Endothelial cell of umbilical vein (primary cell): ENCODE measurements around the gene EEF1AKMT1. TPM values are rescaled to one million over a fixed set of nuclear protein-coding genes. Genes with fewer than 3 reads are reported as not detected.

ENCODE experiments used
- BruUV-seq: library from RNA; stranded (reverse); fragments of 400-500 nt; replicated peaks from 2 replicates; lab custom pipeline; 2021; lab: Mats Ljungman, UMichigan
- CTCF ChIA-PET: fragments of 300-600, 350-600 bp; sonication (Branson Sonifier 250); formaldehyde crosslinking; loops from one replicate; lab custom pipeline; 2021; ENCODE audit warnings: antibody characterized with exemption, inconsistent platforms; lab: Charles Lee
- POLR2A ChIA-PET: fragments of 300-600, 350-600 bp; sonication (Branson Sonifier 250); formaldehyde crosslinking; loops from one replicate; lab custom pipeline; 2021; ENCODE audit warnings: antibody characterized with exemption, inconsistent platforms; lab: Charles Lee
- DNase-seq: peaks from one replicate; pipeline ENCODE4 v3.0.0-alpha.2; 2011; ENCODE audit warnings: low read depth, low spot score
- FAIRE-seq: peaks from 2 replicates; lab custom pipeline; 2011; peaks lifted over from hg19 to GRCh38; lab: Jason Lieb, UNC
- H2AFZ ChIP-seq: 2 replicates; pipeline ENCODE4 v1.6.0; 2012; ENCODE audit warnings: low read depth, low read length, control low read depth, inconsistent platforms
- H3K27ac ChIP-seq: 2 replicates; pipeline ENCODE4 v1.5.1; 2011; ENCODE audit warnings: low read depth, mild to moderate bottlenecking, control low read depth, low read length, moderate library complexity; ENCODE audit not compliant: insufficient read depth
- H3K27me3 ChIP-seq, 2 experiments: 2 replicates each; pipeline versions ENCODE4 v1.6.0 to v1.6.1; 2011; ENCODE audit warnings: low read length in 2 of 2, mixed read lengths in 1 of 2; ENCODE audit not compliant: control insufficient read depth in 2 of 2, insufficient read depth in 2 of 2
- H3K36me3 ChIP-seq, 2 experiments: 2 replicates in 1 of 2; 3 replicates in 1 of 2; pipeline ENCODE4 v1.5.1; 2011; ENCODE audit warnings: low read length in 2 of 2, mild to moderate bottlenecking in 1 of 2, moderate library complexity in 1 of 2; ENCODE audit not compliant: control insufficient read depth in 2 of 2, insufficient read depth in 2 of 2; ENCODE audit errors: extremely low read depth in 1 of 2
- H3K4me1 ChIP-seq: 3 replicates; pipeline ENCODE4 v1.5.1; 2011; ENCODE audit warnings: mild to moderate bottlenecking, low read length; ENCODE audit not compliant: control insufficient read depth, insufficient read depth; ENCODE audit errors: extremely low read depth
- H3K4me2 ChIP-seq: 2 replicates; pipeline ENCODE4 v1.6.1; 2011; ENCODE audit warnings: low read length, control low read depth, mixed read lengths; ENCODE audit not compliant: insufficient read depth
- H3K4me3 ChIP-seq, 3 experiments: fragments of 200-600 bp in 1 of 3; sonication (generic), shearing (Covaris generic) in 1 of 3; replicated peaks in 1 of 3; 2 replicates each; pipeline ENCODE4 v1.5.1; 2011 to 2016; ENCODE audit warnings: control low read depth in 3 of 3, low read length in 3 of 3, mild to moderate bottlenecking in 2 of 3, inconsistent platforms in 1 of 3, low read depth in 1 of 3, moderate library complexity in 1 of 3; ENCODE audit not compliant: insufficient read depth in 1 of 3
- H3K79me2 ChIP-seq: 2 replicates; pipeline ENCODE4 v1.6.0; 2012; ENCODE audit warnings: low read length, inconsistent platforms; ENCODE audit not compliant: control insufficient read depth, insufficient read depth
- H3K9ac ChIP-seq: replicated peaks from 2 replicates; pipeline ENCODE3; 2011; ENCODE audit warnings: low read length, control low read depth; ENCODE audit not compliant: insufficient read depth; ENCODE audit errors: extremely low read depth
- H3K9me1 ChIP-seq: replicated peaks from 3 replicates; pipeline ENCODE4 v1.6.0; 2011; ENCODE audit warnings: mild to moderate bottlenecking, low read length; ENCODE audit not compliant: control insufficient read depth, insufficient read depth; ENCODE audit errors: extremely low read depth
- H3K9me3 ChIP-seq: replicated peaks from 2 replicates; pipeline ENCODE4 v1.5.1; 2012; ENCODE audit warnings: low read length, inconsistent platforms; ENCODE audit not compliant: control insufficient read depth, insufficient read depth
- H4K20me1 ChIP-seq: replicated peaks from 2 replicates; pipeline ENCODE3; 2011; ENCODE audit warnings: mild to moderate bottlenecking, low read length; ENCODE audit not compliant: control insufficient read depth, insufficient read depth; ENCODE audit errors: extremely low read depth
- EZH2 ChIP-seq: IDR thresholded peaks from 2 replicates; pipeline ENCODE4 v1.6.1; 2012; ENCODE audit warnings: borderline replicate concordance, low read depth, mild to moderate bottlenecking, moderate library complexity, low read length, inconsistent platforms; ENCODE audit not compliant: severe bottlenecking
- FOS ChIP-seq: IDR thresholded peaks from 2 replicates; pipeline ENCODE4 v1.6.1; 2011; ENCODE audit warnings: mild to moderate bottlenecking, low read length, moderate library complexity, borderline replicate concordance; ENCODE audit not compliant: insufficient read depth
- GATA2 ChIP-seq: IDR thresholded peaks from 2 replicates; pipeline ENCODE4 v1.7.0; 2011; ENCODE audit warnings: low read depth, mild to moderate bottlenecking, moderate library complexity, mixed read lengths, low read length; ENCODE audit not compliant: insufficient read length, insufficient read depth
- JUN ChIP-seq: IDR thresholded peaks from 2 replicates; pipeline ENCODE4 v1.6.1; 2011; ENCODE audit warnings: borderline replicate concordance, low read depth; ENCODE audit not compliant: insufficient read length, insufficient read depth
- MYC ChIP-seq: IDR thresholded peaks from one replicate; pipeline ENCODE4 v1.6.1; 2011; ENCODE audit warnings: mild to moderate bottlenecking, low read depth, low read length
- POLR2A ChIP-seq: IDR thresholded peaks from 2 replicates; pipeline ENCODE4 v1.6.1; 2012; ENCODE audit warnings: low read depth, mild to moderate bottlenecking, control low read depth, low read length
- POLR2AphosphoS5 ChIP-seq: IDR thresholded peaks from 2 replicates; pipeline ENCODE4 v1.6.1; 2012; ENCODE audit warnings: low read depth, mild to moderate bottlenecking, control low read depth, low read length, moderate library complexity; ENCODE audit not compliant: insufficient read depth
- dilution Hi-C: fragments of 300-500 bp; cut with MboI; formaldehyde crosslinking; loops from one replicate; pipeline ENCODE4 v1.15.0; 2019; ENCODE audit warnings: low sequenced_read_pairs; ENCODE audit not compliant: extremely low pct_ligation_motif_present
- intact Hi-C: fragments of 100-400 bp; cut with micrococcal nuclease; formaldehyde crosslinking; loops from one replicate; pipeline ENCODE4 v1.10.0; 2022
- polyA plus RNA-seq, 4 experiments: library from polyadenylated mRNA; depleted of rRNA in 3 of 4; stranded (reverse) in 3 of 4; unstranded in 1 of 4; fragments of >200 nt; gene quantifications; 2 replicates each; pipeline versions ENCODE4 v1.2.1 to v1.2.3, GENCODE V29; 2011 to 2012; ENCODE audit warnings: missing spikeins in 1 of 4
- total RNA-seq: library from RNA; stranded (reverse); gene quantifications from 2 replicates; pipeline ENCODE4 v1.2.3, GENCODE V29; 2021
- TF ChIP-seq, protein P1 (sequence below), 2 donors: IDR thresholded peaks; 1 replicate in 1 of 2; 2 replicates in 1 of 2; pipeline ENCODE4 v1.5.1; 2011; ENCODE audit warnings: low read length in 2 of 2, mild to moderate bottlenecking in 2 of 2, moderate library complexity in 2 of 2, control low read depth in 1 of 2, inconsistent platforms in 1 of 2, low read depth in 1 of 2; ENCODE audit not compliant: insufficient read depth in 1 of 2; ENCODE audit errors: extremely low read depth in 1 of 2
- TF ChIP-seq, protein P2 (sequence below): IDR thresholded peaks from 2 replicates; pipeline ENCODE4 v1.6.1; 2011; ENCODE audit not compliant: insufficient read depth, insufficient read length

Gene EEF1AKMT1
- total and polyA plus RNA-seq, 2 donors (not counting 3 experiments of a cell fraction or from before 2014, with no cell fraction given) = 9.0 to 11.1 TPM

DNA sequence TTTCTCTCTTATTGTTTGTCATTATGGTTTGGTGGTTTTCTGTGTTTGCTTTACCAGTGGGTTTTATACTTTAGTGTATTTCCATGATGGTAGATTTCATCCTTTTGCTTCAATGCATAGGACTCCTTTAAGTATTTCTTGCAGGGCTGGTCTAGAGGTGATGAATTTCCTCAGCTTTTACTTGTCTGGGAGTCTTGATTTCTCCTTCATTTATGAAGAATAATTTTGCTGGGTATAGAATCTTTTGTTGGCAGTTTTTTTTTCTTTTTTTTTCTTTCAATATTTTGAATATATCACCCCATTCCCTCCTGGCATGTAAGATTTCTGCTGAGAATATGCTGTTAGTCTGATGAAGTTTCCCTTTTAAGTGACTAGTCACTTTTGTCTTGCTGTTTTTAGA, 19.8 kb downstream of the EEF1AKMT1 start:
- CTCF ChIA-PET = interaction anchor here (0.9 kb wide), 1 partner anchor 19 kb away, joined by 3 read pairs; the partner anchor contains the start of gene EEF1AKMT1
- no peaks in the 10 kb centered on the region for H3K9me1 ChIP-seq
- DNase-seq (no peak), FAIRE-seq (no peak)
- H3K9me3 ChIP-seq = peaks cover 2% of the 10 kb centered on the region
- H3K27me3 ChIP-seq = no peaks in the 10 kb centered on the region
- H3K9ac ChIP-seq = no peak overlapping the region
- dilution Hi-C loops (no loop called here), intact Hi-C loops (no loop called here)
- TF ChIP-seq EZH2 (no peak), MYC (no peak), POLR2A (no peak), FOS (no peak), POLR2AphosphoS5 (no peak), JUN (no peak), GATA2 (no peak)
- TF ChIP-seq, protein P1, sequence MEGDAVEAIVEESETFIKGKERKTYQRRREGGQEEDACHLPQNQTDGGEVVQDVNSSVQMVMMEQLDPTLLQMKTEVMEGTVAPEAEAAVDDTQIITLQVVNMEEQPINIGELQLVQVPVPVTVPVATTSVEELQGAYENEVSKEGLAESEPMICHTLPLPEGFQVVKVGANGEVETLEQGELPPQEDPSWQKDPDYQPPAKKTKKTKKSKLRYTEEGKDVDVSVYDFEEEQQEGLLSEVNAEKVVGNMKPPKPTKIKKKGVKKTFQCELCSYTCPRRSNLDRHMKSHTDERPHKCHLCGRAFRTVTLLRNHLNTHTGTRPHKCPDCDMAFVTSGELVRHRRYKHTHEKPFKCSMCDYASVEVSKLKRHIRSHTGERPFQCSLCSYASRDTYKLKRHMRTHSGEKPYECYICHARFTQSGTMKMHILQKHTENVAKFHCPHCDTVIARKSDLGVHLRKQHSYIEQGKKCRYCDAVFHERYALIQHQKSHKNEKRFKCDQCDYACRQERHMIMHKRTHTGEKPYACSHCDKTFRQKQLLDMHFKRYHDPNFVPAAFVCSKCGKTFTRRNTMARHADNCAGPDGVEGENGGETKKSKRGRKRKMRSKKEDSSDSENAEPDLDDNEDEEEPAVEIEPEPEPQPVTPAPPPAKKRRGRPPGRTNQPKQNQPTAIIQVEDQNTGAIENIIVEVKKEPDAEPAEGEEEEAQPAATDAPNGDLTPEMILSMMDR (IDR thresholded peaks at IDR 0.05; ENCODE audit: extremely low read depth in 1 of 2, insufficient read depth in 1 of 2, low read depth in 1 of 2, low read length in 2 of 2) = no peak
- TF ChIP-seq, protein P2, sequence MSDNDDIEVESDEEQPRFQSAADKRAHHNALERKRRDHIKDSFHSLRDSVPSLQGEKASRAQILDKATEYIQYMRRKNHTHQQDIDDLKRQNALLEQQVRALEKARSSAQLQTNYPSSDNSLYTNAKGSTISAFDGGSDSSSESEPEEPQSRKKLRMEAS = no peak
- no peaks in the 10 kb centered on the region for H3K36me3 ChIP-seq
- H3K4me1 ChIP-seq = no peaks in the 10 kb centered on the region
- H3K4me2 ChIP-seq = no peak overlapping the region
- H3K79me2 ChIP-seq = no peaks in the 10 kb centered on the region
- POLR2A ChIA-PET = no interaction called here
- no peak overlapping the region for H3K4me3 ChIP-seq
- no peak overlapping the region for H3K27ac ChIP-seq
- BruUV-seq = no TSS peak
- H4K20me1 ChIP-seq = no peaks in the 10 kb centered on the region
- H2AFZ ChIP-seq = no peak overlapping the region
